HG02610 (cell line): ENCODE data around the gene GARIN1A.
"Not testable (repeated sequence)": the region's sequence is repeated elsewhere in the genome, so short reads cannot be mapped to it uniquely, and the experiment has no call there.

Source experiments
- ATAC-seq: cut with Tn5 transposase; IDR thresholded peaks from one replicate; pipeline ENCODE4 v1.9.1; 2021; ENCODE audit warnings: mild to moderate bottlenecking, moderate library complexity; ENCODE audit not compliant: unreplicated experiment

The GARIN1A gene

DNA sequence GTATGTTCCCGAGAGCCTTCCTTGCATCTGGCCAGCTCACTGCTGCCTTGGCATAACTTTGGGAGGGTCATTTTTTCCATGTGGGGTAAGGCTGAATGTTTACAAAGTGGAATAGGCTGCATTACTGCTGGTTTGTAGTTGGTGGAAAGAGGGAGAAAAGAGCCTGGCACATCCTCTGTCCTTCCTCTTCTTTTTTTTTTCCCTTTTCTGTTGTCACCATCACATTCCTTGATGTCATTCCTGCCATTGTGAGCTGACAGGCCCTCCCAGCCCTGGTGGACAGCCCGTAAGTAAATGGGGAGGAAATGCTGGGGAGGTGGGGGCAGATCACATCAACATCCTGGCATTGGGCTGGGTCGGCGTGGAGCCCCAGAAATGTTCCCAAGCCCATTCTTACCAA is at the start of gene GARIN1A:
Gene GARIN1A, plus strand, starts transcription at position 301 of the 400 bp plus-strand sequence. CDS start 106 bp downstream, outside the sequence.
- no peak for ATAC-seq

DNA sequence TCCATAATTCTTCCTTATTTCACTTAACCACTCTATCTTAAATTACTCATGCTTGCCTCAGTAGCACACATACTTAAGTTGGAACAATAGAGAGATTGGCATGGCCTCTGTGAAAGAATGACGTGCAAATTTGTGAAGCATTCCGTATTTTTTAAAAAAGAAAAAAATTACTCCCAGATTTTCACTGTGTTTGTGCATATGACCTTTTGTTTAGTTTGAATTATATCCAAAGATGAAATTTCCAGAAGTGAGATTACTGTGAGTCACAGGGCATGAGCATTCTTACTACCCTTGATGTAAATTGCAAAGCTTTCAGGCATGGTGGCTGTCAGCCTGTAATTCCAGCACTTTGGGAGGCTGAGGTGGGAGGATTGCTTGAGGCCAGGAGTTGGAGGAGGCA is 45.0 kb upstream of the GARIN1A start:
- ATAC-seq = not testable (repeated sequence)

DNA sequence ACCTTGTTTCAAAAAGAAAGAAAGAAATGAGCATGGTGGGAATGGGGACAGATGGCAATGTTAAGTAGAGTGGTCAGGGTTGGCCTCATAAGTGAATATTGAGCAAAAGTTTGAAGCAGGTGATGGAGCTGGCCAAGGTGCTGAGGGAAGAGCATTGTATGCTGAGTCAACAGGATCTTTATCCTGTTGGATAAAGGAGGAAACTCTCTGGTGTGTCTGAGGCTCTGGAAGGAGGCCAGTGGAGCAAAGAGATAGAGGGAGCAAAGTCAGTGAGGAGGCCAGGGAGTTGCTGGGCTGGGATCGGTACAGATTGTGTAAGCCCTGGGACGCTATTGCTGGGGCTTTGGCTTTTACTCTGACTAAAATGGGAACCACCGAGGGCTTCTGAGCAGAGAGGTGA is 38.2 kb upstream of the GARIN1A start:
- ATAC-seq = not testable (repeated sequence)

DNA sequence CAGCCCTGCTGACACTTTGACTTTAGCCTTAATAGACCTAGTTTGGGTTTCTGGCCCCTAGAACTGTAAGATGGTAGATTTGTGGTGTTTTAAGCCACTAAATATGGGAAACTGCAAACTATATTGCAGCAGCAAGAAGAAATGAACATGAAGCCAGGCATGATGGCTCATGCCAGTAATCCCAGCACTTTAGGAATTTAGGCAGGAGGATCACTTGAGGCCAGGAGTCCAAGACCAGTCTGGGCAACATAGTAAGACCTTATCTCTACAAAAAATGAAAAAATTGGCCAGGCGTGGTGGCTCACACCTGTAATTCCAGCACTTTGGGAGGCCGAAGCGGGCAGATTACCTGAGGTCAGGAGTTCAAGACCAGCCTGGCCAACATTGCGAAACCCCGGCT is 26.9 kb upstream of the GARIN1A start:
- ATAC-seq = not testable (repeated sequence)

DNA sequence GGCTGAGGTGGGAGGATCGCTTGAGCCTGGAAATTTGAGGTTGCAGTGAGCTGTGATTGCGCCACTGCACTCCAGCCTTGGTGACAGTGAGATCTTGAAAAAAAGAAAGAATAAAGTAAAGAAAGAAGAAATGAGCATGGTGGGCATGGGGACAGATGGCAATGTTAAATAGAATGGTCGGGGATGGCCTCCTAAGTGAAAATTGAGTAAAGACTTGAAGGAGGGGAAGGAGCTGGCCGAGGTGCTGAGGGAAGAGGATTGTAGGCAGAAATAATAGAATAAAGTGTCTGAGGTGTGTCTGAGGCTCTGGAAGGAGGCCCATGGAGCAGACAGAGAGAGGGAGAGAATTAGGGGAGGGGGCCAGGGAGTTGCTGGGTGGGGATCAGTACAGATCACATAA is 26.2 kb upstream of the GARIN1A start:
- not testable (repeated sequence) for ATAC-seq

DNA sequence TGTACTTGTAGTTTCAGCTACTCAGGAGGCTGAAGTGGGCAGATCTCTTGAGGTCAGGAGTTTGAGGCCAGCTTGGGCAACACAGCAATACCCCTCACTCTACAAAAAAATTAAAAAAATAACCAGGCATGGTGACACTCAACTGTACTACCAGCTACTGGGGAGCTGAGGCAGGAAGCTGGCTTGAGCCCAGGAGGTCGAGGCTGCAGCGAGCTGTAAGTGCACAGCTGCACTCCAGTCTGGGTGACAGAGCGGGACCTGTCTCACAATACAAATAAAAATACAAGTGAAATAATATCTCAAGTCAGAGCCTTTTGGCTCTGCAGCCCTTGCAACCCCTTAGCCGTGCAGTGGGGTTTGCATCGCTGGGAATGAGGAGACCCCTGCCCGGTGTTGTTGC is 25.2 kb upstream of the GARIN1A start:
- ATAC-seq = not testable (repeated sequence)

DNA sequence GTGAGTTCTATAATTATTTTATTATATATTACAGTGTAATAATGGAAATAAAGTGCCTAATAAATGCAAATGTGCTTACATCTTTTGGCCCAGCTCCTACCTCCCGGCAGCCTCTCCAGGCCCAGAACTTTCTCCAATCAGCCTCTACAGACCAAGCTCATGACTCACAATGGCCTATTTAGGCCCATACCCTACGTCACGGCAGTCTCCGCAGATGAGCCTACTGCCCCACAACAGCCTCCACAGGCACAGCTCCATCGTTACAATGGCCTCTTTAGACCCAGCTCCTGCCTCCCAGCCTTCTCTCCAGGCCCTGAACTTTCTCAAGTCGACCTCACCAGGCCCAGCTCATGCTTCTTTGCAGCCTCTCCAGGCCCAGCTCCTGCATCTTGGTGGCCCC is 21.0 kb upstream of the GARIN1A start:
- not testable (repeated sequence) for ATAC-seq

DNA sequence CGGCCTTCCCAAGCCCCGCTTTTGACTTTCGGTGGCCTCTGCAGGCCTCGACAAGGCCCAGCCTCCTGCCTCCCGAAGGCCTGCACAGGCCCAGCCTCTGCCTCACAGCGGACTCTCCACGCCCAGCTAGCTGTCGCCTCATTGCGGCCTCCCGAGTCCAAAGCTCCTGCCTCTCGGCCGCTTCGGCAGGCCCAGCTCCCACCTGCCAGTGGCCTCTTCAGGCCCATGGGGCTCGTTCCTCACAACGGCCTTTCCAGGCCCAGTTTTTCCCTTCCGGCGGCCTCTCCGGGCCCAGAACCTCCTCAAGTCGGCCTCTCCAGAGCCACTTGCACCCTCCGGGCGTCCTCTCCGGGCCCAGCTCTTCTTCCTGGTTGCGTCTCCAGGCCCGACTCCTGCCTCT is 19.5 kb upstream of the GARIN1A start:
- not testable (repeated sequence) for ATAC-seq

DNA sequence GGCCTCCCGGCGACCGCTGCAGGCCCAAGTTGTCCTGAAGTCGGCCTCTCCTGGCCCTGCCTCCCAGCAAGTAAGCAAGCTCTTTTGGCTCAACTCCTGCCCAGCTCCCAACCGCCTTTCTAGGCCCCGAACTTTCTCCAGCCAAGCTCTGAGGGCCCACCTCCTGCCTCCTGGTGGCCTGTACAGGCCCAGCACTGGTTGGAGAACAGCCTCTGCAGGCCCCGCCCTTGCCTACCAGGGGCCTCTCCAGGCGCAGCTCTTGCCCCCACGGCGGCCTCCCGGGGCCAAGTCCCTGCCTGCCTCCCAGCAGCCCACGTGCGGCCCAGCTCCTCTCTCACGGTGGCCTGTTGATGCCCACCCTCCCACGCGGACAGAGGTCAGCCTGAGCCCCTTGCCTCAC is 18.9 kb upstream of the GARIN1A start:
- not testable (repeated sequence) for ATAC-seq

DNA sequence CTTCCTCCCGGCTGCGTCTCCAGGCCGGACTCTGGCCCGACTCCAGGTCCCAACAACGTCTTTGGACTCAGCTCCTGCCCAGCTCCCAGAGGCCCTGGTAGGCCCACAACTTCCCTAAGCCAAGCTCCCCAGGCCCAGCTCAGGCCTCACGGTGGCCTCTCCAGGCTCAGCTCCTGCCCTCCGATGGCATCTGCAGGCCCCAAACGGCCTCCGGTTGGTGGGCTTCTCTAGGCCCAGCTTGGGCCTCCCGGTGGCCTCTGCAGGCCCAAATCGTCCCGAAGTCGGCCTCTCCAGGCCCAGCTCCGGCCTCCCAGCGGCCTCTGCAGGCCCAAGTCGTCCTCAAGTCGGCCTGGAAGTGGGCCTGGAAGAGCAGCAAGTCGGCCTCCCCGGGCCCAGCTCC is 18.0 kb upstream of the GARIN1A start:
- ATAC-seq = not testable (repeated sequence)

DNA sequence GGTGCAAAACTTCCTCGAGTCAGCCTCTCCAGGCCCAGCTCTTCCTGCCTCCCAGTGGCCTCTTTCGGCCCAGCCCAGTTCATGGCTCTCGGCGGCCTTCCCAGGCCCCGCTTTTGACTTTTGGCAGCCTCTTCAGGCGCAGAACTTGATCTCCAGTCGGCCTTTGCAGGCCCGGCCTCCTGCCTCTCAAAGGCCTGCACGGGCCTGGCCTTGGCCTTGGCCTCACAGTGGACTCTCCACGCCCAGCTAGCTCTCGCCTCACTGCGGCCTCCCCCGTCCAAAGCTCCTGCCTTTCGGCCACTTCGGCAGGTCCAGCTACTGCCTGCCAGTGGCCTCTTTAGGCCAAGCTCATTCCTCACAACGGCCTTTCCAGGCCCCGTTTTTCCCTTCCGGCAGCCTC is 17.6 kb upstream of the GARIN1A start:
- ATAC-seq = not testable (repeated sequence)

DNA sequence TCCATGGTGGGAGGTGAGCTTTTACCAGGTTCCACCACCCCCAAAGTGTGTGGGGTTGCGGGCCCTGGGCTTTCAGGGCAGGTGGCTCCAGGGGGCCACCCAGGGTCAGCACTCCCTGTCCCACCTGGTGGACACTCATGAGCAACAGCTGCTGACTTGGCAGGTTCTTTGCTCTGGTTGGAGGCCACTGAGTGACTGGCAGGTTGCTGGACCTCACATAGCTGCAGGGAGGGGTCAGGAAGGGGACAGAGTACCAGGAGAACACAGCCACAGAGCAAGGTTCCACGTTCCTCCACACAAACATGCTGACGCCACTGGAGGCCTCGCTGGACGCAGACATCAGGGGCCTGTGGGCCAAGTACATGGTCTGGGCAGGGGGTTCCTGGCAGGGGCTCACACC is 13.7 kb upstream of the GARIN1A start:
- ATAC-seq = not testable (repeated sequence)

DNA sequence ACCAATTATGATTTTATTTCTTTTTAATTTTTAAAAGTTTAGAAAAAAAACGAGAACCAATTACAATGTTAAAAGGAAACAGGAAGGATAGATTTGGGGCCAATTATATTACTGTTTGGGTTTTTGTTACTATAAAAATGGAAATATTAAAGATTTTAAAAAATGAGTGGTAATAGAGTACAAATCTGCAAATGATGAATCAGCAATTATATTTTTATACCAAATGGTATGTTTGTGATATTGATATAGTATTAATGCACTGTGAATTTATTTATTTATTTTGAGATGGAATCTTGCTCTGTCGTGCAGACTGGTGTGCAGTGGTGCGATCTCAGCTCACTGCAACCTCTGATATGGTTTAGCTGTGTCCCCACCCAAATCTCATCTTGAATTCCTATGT is 11.5 kb upstream of the GARIN1A start:
- no peak for ATAC-seq

DNA sequence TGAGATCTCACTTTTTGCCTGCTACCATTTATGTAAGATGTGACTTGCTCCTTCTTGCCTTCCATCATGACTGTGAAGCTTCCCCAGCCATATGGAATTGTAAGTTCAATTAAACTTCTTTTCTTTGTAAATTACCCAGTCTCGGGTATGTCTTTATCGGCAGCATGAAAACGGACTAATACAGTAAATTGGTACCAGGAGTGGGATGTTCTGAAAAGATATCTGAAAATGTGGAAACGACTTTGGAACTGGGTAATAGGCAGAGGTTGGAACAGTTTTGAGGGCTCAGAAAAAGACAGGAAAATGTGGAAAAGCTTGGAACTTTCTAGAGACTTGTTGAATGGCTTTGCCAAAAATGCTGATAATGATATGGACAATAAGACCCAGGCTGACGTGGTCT is 10.6 kb upstream of the GARIN1A start:
- ATAC-seq = no peak

DNA sequence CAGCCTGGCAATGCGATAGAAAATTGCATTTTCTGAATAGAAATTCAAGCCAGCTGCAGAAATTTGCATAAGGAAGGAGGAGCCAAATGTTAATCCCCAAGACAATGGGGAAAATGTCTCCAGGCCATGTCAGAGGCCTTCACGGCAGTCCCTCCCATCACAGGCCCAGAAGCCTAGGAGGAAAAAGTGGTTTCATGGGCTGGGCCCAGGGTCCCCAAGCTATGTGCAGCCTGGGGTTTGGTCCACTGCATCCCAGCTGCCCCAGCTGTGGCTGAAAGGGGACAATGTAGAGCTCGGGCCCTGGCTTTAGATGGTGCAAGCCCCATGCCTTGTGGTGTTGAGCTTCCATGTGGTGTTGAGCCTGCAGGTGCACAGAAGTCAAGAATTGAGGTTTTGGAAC is 10.0 kb upstream of the GARIN1A start:
- ATAC-seq = no peak

DNA sequence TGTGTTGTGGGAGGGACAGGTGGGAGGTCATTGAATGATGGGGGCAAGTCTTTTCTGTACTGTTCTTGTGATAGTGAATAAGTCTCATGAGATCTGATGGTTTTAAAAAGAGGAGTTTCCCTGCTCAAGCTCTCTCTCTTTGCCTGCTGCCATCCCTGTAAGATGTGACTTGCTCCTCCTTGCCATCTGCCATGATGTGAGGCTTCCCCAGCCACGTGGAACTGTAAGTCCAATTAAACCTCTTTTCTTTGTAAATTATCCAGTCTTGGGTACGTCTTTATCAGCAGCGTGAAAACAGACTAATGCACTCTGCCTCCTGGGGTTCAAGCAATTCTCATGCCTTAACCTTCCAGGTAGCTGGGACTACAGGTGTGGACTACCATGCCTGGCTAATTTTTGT is 8.9 kb upstream of the GARIN1A start:
- ATAC-seq = not testable (repeated sequence)

DNA sequence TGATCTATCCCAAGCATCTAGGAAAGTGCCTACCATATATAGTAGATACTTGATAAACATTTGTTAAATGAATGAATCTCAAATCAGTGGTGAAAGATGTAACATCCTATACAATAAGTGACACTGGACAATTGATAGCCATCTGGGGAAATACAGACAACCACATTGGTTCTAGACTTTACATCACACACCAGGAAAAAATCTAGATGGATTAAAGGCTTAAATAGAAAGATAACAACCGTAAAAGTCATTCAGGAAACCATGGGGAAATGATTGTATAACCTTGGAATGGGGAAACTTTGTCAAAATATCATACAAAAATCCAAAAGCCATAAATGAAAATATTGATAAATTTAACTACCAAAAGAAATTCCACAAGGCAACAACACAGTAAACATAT is 7.0 kb upstream of the GARIN1A start:
- ATAC-seq = no peak

DNA sequence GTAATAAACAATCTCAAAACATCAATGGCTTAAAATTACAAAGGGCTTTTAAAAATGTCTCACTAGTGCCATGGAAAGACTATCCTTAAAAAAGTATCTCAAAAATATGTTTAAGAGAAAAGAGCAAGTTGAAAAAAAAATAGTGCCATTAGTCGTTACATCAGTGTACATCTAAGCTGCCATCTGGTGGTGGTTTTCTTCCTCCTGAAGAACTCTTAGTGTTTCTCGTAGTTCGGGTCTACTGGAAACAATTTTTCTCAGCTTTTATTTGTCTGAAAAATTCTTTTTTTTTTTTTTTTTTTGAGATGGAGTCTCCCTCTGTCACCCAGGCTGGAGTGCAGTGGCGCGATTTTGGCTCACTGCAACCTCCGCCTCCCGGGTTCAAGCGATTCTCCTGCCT is 5.9 kb upstream of the GARIN1A start:
- ATAC-seq = no peak

DNA sequence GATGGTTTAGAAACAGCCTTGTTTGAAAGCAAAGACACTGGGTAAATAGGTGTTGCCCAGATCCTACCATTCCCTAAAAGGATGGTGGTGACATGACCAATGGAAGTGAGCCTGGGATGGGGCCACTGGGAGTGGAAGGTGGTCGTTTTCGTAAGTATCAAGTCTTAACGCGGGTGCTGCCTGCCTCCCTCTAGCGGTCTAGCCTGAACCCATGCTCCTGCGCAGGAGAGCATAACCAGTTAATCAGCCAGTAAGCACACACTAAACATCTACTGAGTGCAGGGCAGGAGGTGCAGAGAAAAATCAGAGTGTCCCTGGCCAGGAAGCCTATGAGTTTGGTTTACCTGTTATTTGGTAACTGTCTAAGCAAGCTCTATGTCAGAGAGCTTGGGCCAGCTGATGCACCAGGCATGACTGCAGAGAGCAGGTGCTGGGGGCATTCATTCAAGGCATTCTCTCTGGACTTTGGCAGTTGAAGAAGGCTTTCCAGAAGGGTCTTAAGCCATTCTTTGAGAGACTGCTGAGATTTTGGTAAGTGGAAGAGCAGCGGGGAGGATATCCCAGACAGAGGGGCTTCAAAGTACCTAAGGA is 930 bp downstream of the GARIN1A start:
- ATAC-seq = no peak

DNA sequence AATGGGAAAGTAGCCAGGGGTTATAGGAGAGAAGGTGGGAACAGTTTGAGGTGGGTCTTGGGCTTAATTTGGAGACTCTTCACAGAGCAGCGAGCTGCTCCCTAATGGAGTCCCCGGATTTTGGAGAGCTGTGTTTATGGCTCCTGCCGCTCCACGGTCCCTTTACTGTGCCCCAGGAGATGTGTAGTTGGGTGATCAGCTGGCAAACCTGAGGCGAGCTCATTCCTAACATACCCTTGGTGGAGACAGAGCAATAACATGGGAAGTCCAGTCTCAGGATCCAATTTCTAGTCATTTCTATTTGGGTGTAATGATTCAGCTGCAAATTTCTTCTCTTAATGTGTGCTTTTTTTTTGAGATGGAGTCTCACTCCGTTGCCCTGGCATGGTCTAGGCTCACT is 1.5 kb downstream of the GARIN1A start:
- ATAC-seq = no peak

DNA sequence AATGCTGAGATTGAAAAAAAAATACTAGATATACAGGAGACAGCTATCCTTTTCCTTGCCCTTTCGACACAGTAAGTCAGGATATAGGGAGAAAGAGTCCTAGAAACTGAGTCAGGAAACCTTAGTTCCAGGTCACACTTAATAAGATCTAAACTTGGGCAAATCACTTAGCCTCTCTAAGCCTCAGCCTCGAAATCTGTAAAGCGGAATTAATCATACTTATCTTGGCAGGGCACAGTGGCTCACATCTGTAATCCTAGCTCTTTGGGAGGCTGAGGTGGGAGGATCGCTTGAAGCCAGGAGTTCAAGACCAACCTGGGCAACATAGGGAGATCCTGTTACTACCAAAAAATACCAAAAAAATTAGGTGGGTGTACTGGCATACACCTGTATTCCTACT is 4.6 kb downstream of the GARIN1A start:
- no peak for ATAC-seq

DNA sequence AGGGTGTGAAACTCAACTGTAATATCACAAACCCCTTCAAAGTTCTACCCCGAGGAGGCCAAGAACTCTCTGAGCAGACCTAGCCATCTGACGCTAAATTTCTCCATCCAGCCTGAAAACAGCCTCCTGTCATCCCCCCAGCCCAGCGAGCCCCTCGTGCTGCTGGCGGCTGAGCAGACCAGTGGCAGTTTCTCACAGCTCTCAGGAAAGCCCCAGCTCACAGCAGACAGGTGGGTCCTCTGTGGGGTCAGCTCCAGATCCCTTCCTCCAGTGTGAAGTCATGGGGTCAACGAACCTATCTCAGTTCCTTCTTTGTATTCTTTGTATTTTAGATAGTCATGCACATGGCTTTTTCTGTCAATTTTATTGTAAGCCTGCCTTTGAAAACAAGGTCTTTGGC is 7.8 kb downstream of the GARIN1A start:
- ATAC-seq = no peak

DNA sequence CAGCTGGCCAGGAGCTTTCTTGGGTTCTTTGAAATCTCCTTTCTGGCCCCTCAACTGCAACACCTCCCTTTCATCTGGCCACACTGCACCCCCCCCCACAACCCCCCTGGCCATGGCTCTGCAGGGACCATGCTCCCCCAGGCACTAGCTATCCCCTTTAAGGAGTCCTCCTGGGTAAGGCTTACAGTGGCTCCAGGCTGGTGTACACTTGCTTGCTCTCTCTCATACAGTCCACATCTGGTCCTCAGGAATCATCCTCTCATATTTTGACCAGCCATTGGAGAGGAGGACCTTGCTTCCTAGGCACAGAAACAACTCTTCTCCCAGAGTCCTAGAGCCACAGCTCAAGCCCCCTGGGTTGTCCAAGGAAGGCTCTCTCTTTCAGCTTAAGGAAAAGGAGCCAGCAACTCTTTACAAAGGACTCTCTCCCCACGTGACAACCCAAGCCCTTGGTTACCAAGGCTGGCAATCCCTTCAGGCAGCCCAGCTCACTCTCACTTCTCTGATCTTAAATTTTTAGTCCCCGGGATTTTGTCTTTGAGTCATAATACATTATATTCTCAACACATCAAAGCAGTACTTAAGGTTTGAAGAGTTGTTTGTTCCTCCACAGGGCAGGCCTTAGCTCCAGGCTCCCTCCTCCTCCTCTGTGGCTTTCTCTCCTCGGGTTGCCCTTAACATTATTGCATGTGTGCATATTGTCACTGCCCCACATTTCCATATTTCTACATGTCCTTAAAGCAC is 9.9 kb downstream of the GARIN1A start:
- ATAC-seq = peak; percentile 82
